Ascending aorta (tissue), 2 donors: Measurements from ENCODE around the gene ZNF564. TPM values are rescaled to one million over a fixed set of nuclear protein-coding genes. Genes with fewer than 3 reads are reported as not detected.

Experiments used
- DNase-seq, 2 donors: peaks; one replicate each; pipeline ENCODE4 v3.0.0-alpha.2; 2019; ENCODE audit warnings: low spot score in 2 of 2
- H3K27ac ChIP-seq, 2 donors: fragments of 200-600 bp; sonication (generic); one replicate each; pipeline ENCODE4 v1.5.1; 2016 to 2017; ENCODE audit warnings: mild to moderate bottlenecking in 1 of 2
- H3K27me3 ChIP-seq: fragments of 200-600 bp; sonication (generic); one replicate; pipeline ENCODE4 v1.5.1; 2017
- H3K36me3 ChIP-seq, 2 donors: fragments of 200-600 bp; sonication (generic); one replicate each; pipeline ENCODE4 v1.5.1; 2016
- H3K4me1 ChIP-seq, 2 donors: fragments of 200-600 bp; sonication (generic); one replicate each; pipeline ENCODE4 v1.5.1; 2016 to 2017; ENCODE audit warnings: mild to moderate bottlenecking in 1 of 2
- H3K4me3 ChIP-seq, 2 donors: fragments of 200-600 bp; sonication (generic); one replicate each; pipeline ENCODE4 v1.5.1; 2016 to 2017; ENCODE audit warnings: mild to moderate bottlenecking in 1 of 2
- H3K9me3 ChIP-seq, 2 donors: fragments of 200-600 bp; sonication (generic); one replicate each; pipeline ENCODE4 v1.5.1; 2016
- intact Hi-C: fragments of 100-400 bp; cut with DNase I; formaldehyde crosslinking; loops from one replicate; pipeline ENCODE4 v1.15.1; 2023
- total RNA-seq: library from RNA; depleted of rRNA; stranded (reverse); fragments of >200 nt; gene quantifications from one replicate; pipeline ENCODE4 v1.1.0, GENCODE V29; 2016
- TF ChIP-seq, protein P1 (sequence below), 3 experiments: fragments of 200-600 bp in 2 of 3; fragments of 450-650 bp in 1 of 3; sonication (generic) in 2 of 3; IDR thresholded peaks; one replicate each; pipeline ENCODE4 v1.5.1; 2016 to 2019; ENCODE audit warnings: antibody characterized with exemption in 3 of 3, mild to moderate bottlenecking in 1 of 3, moderate library complexity in 1 of 3

ZNF564 gene
- total RNA-seq, 1 donor from 2014 or later = 2.6 TPM

DNA sequence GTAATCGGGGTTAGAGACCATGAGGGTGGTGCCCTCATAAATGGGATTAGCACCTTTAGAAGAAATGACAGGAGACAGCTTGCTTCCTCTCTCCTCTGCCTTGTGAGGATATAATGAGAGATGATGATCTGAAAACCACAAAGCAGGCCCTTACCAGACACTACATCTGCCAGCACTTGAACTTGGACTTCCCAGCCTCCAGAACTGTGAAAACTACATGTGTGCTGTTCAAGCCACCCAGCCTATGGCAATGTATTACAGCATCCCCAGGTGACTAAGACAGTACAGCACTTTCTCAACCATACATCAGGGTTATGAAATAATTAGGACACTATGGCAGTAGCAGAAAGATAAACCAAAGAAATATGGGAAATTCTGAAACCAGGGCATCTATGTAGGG is 7.4 kb downstream of the ZNF564 start:
- no peak for DNase-seq
- no peak overlapping the region for H3K4me3 ChIP-seq
- H3K36me3 ChIP-seq = peaks cover 17 to 65% of the 10 kb centered on the region in 2 donors
- TF ChIP-seq, protein P1, sequence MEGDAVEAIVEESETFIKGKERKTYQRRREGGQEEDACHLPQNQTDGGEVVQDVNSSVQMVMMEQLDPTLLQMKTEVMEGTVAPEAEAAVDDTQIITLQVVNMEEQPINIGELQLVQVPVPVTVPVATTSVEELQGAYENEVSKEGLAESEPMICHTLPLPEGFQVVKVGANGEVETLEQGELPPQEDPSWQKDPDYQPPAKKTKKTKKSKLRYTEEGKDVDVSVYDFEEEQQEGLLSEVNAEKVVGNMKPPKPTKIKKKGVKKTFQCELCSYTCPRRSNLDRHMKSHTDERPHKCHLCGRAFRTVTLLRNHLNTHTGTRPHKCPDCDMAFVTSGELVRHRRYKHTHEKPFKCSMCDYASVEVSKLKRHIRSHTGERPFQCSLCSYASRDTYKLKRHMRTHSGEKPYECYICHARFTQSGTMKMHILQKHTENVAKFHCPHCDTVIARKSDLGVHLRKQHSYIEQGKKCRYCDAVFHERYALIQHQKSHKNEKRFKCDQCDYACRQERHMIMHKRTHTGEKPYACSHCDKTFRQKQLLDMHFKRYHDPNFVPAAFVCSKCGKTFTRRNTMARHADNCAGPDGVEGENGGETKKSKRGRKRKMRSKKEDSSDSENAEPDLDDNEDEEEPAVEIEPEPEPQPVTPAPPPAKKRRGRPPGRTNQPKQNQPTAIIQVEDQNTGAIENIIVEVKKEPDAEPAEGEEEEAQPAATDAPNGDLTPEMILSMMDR (IDR thresholded peaks at IDR 0.05) = no peak
- H3K9me3 ChIP-seq = peaks cover 0 to 42% of the 10 kb centered on the region in 2 donors
- intact Hi-C loops = no loop called here
- no peak overlapping the region for H3K27ac ChIP-seq
- H3K4me1 ChIP-seq = no peaks in the 10 kb centered on the region
- no peaks in the 10 kb centered on the region for H3K27me3 ChIP-seq

DNA sequence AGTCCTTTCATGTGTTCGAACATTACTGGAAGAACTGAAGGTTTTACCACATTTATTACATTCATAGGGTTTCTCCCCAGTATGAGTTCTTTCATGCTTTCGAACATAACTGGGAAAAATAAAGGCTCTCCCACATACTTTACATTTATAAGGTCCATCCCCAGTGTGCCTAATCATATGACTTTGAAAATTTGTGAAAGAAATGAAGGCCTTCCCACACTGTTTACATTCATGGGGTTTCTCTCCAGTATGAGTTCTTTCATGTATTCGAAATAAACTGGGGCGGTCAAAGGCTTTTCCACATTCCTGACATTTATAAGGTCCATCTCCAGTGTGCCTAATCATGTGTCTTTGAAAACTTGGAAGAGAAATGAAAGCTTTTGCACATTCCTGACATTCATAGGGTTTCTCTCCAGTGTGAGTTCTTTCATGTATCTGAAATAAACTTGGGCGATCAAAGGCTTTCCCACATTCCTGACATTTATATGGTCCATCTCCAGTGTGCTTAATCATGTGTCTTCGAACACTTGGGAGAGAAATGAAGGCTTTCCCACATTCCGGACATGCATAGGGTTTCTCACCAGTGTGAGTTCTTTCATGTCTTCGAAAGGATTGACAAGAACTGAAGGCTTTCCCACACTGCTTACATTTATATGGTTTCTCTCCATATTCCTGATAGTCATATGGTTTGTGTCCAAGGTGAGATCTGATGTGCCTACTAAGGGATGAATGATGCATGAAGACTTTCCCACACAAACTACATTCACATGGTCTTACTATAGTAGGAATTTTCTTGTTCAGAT is 24.0 kb downstream of the ZNF564 start:
- H3K27me3 ChIP-seq = no peaks in the 10 kb centered on the region
- H3K4me1 ChIP-seq = no peaks in the 10 kb centered on the region
- peaks cover 73 to 84% of the 10 kb centered on the region in 2 donors for H3K36me3 ChIP-seq
- peaks cover 98 to 100% of the 10 kb centered on the region in 2 donors for H3K9me3 ChIP-seq
- H3K4me3 ChIP-seq = peak overlapping the region in 1 of 2 donors; percentile 25
- no peak overlapping the region for H3K27ac ChIP-seq
- TF ChIP-seq, protein P1 (IDR thresholded peaks at IDR 0.05) = no peak
- DNase-seq = no peak
- intact Hi-C loops = no loop called here

DNA sequence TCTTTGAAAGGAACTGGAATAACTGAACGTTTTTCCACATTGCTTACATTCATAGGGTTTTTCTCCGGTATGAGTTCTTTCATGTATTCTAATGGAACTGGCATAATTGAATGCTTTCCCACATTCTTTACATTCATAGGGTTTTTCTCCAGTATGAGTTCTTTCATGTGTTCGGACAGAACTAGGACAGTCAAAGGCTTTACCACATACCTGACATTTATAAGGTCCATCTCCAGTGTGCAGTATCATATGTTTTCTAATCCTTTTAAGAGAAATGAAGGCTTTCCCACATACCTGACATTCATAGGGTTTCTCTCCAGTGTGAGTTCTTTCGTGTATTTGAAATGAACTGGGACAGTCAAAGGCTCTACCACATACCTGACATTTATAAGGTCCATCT is 24.7 kb downstream of the ZNF564 start:
- DNase-seq = no peak
- H3K4me3 ChIP-seq = peak overlapping the region in 1 of 2 donors; percentile 25
- peaks cover 100% of the 10 kb centered on the region in 2 donors for H3K9me3 ChIP-seq
- no peak overlapping the region for H3K27ac ChIP-seq
- intact Hi-C loops = no loop called here
- H3K36me3 ChIP-seq = peaks cover 73 to 78% of the 10 kb centered on the region in 2 donors
- no peaks in the 10 kb centered on the region for H3K27me3 ChIP-seq
- no peaks in the 10 kb centered on the region for H3K4me1 ChIP-seq
- TF ChIP-seq, protein P1 (IDR thresholded peaks at IDR 0.05) = no peak

DNA sequence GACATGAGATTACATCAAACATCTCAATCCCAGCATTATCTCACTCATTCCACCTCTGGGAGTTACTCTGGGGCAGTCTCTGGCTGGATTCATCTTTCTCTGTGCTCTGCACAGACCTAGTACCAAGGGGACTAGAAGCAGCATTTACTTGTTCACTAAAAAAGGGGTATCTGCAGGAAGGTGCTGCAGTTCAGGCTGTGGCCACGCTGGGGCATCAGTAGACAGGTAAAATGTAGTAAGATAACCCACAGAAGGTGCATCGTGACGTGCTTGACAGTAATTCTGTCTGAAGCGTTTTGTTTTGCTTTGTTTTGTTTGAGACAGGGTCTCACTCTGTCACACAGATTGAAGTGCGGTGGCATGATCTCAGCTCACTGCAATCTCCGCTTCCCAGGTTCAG is 29.3 kb downstream of the ZNF564 start:
- intact Hi-C loops = no loop called here
- peaks cover 30 to 38% of the 10 kb centered on the region in 2 donors for H3K36me3 ChIP-seq
- H3K4me3 ChIP-seq = no peak overlapping the region
- TF ChIP-seq, protein P1 (IDR thresholded peaks at IDR 0.05) = no peak
- no peaks in the 10 kb centered on the region for H3K27me3 ChIP-seq
- H3K4me1 ChIP-seq = no peaks in the 10 kb centered on the region
- DNase-seq = no peak
- H3K27ac ChIP-seq = no peak overlapping the region
- peaks cover 71 to 100% of the 10 kb centered on the region in 2 donors for H3K9me3 ChIP-seq

DNA sequence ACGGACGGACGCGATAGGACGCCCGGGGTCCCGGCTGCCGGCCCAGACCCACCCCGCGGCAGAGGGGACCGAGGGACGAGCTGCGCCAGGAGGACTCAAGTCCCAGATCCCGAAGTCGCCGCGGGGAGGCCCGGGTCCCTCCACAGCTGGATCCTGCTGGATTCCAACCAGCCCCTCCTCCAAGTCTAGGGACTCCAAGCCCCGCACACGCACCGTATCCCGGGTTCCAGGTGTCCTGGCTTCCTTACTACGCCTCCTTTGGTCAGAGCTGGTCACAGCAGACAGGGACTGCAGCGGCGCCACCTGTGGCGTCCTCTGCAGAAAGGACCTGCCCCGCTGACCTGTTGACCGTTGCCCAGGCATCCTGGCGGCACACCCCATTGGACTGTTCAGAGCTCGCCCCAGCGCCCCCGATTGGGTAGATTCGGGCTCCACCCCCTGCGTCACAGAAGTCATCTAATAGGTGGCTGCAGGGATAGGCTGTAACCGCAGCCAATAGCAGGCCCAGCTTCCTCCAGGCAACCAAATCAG is 37.7 kb downstream of the ZNF564 start:
- Histone ChIP-seq H3K27me3 (no peaks in the 10 kb centered on the region), H3K9me3 (peaks cover 7 to 68% of the 10 kb centered on the region in 2 donors), H3K4me1 (no peaks in the 10 kb centered on the region), H3K27ac (no peak overlapping the region), H3K4me3 (no peak overlapping the region), H3K36me3 (peaks cover 0 to 6% of the 10 kb centered on the region in 2 donors)
- TF ChIP-seq, protein P1 (IDR thresholded peaks at IDR 0.05) = no peak
- no peak for DNase-seq
- intact Hi-C loops = no loop called here
